ENCODE results near the gene MAN2B1. TPM values are rescaled to one million over a fixed set of nuclear protein-coding genes. Genes with fewer than 3 reads are reported as not detected.

Gene MAN2B1
- total and polyA plus RNA-seq, 2 experiments from 2014 or later: 68.8 to 77.1 TPM

- Histone ChIP-seq H3K79me2 (no peaks in the 10 kb centered on the region), H2AFZ (no peak overlapping the region), H4K20me1 (ENCODE audit: insufficient read depth, poor library complexity, severe bottlenecking) (no peaks in the 10 kb centered on the region), H3K4me1 (ENCODE audit: insufficient read depth) (peaks cover 5% of the 10 kb centered on the region), H3K4me3 (no peak overlapping the region), H3K36me3 (replicated peaks; ENCODE audit: insufficient read depth, low read depth) (no peaks in the 10 kb centered on the region), H3K9me2 (replicated peaks; ENCODE audit: insufficient read depth) (no peaks in the 10 kb centered on the region), H3K27ac (no peak overlapping the region), H3K9me3 (ENCODE audit: low read depth) (no peaks in the 10 kb centered on the region), H3K27me3 (no peaks in the 10 kb centered on the region), H3K4me2 (no peak overlapping the region)
- 91% methylated on average over 5 of the region's 5 CpGs for whole genome bisulfite sequencing (ENCODE audit: low lambda C conversion rate, missing lambda C conversion rate)
- no peak for TF ChIP-seq EZH2 (IDR thresholded peaks at IDR 0.05; ENCODE audit: borderline replicate concordance)
- no peak for TF ChIP-seq EZH2phosphoT487 (IDR thresholded peaks at IDR 0.05; ENCODE audit: low read depth, severe bottlenecking, unreplicated experiment)
- TF ChIP-seq CTCF (IDR thresholded peaks at IDR 0.05; ENCODE audit: poor library complexity): no peak
- no peak for DNase-seq (ENCODE audit: low spot score)
These were observed 26.4 kb upstream of the MAN2B1 start for GRCh38 chr19:12692960-12693359.

GRCh38 chr19:12689581-12690216 is 23.2 kb upstream of the MAN2B1 start:
- no peak overlapping the region for H3K4me3 ChIP-seq
- TF ChIP-seq CTCF (IDR thresholded peaks at IDR 0.05; ENCODE audit: poor library complexity) (no peak), EZH2 (IDR thresholded peaks at IDR 0.05; ENCODE audit: borderline replicate concordance) (no peak), EZH2phosphoT487 (IDR thresholded peaks at IDR 0.05; ENCODE audit: low read depth, severe bottlenecking, unreplicated experiment) (no peak)
- no peak for DNase-seq (ENCODE audit: low spot score)
- H2AFZ ChIP-seq: no peak overlapping the region
- H3K9me2 ChIP-seq (replicated peaks; ENCODE audit: insufficient read depth): no peaks in the 10 kb centered on the region
- no peaks in the 10 kb centered on the region for H3K27me3 ChIP-seq
- no peak overlapping the region for H3K4me2 ChIP-seq
- no peaks in the 10 kb centered on the region for H3K36me3 ChIP-seq (replicated peaks; ENCODE audit: insufficient read depth, low read depth)
- WGBS (ENCODE audit: low lambda C conversion rate, missing lambda C conversion rate): 91% methylated on average over 24 of the region's 26 CpGs
- H3K9me3 ChIP-seq (ENCODE audit: low read depth): no peaks in the 10 kb centered on the region
- H3K27ac ChIP-seq: no peak overlapping the region
- no peaks in the 10 kb centered on the region for H3K4me1 ChIP-seq (ENCODE audit: insufficient read depth)
- no peaks in the 10 kb centered on the region for H3K79me2 ChIP-seq
- no peaks in the 10 kb centered on the region for H4K20me1 ChIP-seq (ENCODE audit: insufficient read depth, poor library complexity, severe bottlenecking)

- no peak for DNase-seq (ENCODE audit: low spot score)
- no peaks in the 10 kb centered on the region for H3K27me3 ChIP-seq
- no peaks in the 10 kb centered on the region for H3K36me3 ChIP-seq (replicated peaks; ENCODE audit: insufficient read depth, low read depth)
- TF ChIP-seq CTCF (IDR thresholded peaks at IDR 0.05; ENCODE audit: poor library complexity) (no peak), EZH2phosphoT487 (IDR thresholded peaks at IDR 0.05; ENCODE audit: low read depth, severe bottlenecking, unreplicated experiment) (no peak), EZH2 (IDR thresholded peaks at IDR 0.05; ENCODE audit: borderline replicate concordance) (no peak)
- H3K79me2 ChIP-seq: no peaks in the 10 kb centered on the region
- H3K4me1 ChIP-seq (ENCODE audit: insufficient read depth): no peaks in the 10 kb centered on the region
- no peak overlapping the region for H3K4me3 ChIP-seq
- H3K4me2 ChIP-seq: no peak overlapping the region
- 96% methylated on average over 12 of the region's 12 CpGs for WGBS (ENCODE audit: low lambda C conversion rate, missing lambda C conversion rate)
- no peak overlapping the region for H3K27ac ChIP-seq
- H4K20me1 ChIP-seq (ENCODE audit: insufficient read depth, poor library complexity, severe bottlenecking): no peaks in the 10 kb centered on the region
- no peak overlapping the region for H2AFZ ChIP-seq
- H3K9me3 ChIP-seq (ENCODE audit: low read depth): no peaks in the 10 kb centered on the region
- H3K9me2 ChIP-seq (replicated peaks; ENCODE audit: insufficient read depth): no peaks in the 10 kb centered on the region
These were observed 22.5 kb upstream of the MAN2B1 start for GRCh38 chr19:12689012-12689411.
